Fibroblast of lung (primary cell): Measurements from ENCODE around the gene MSI2. TPM values are rescaled to one million over a fixed set of nuclear protein-coding genes. Genes with fewer than 3 reads are reported as not detected.
A peak's percentile ranks its signal among the peaks of the same experiment; 100 is the strongest.

Experiments used
- DNase-seq, 2 donors: peaks; one replicate each; pipeline versions ENCODE4 v3.0.0 to v3.0.0-alpha.2; 2010; ENCODE audit warnings: low read depth in 2 of 2
- H2AFZ ChIP-seq: 2 replicates; pipeline ENCODE4 v1.5.1; 2012; ENCODE audit warnings: low read length, control low read depth, inconsistent platforms
- H3K27ac ChIP-seq: 2 replicates; pipeline ENCODE4 v1.5.1; 2011; ENCODE audit warnings: low read length, control low read depth; ENCODE audit not compliant: insufficient read depth
- H3K27me3 ChIP-seq: 2 replicates; pipeline ENCODE4 v1.5.1; 2011; ENCODE audit warnings: mild to moderate bottlenecking, low read length; ENCODE audit not compliant: control insufficient read depth, insufficient read depth
- H3K36me3 ChIP-seq: 2 replicates; pipeline ENCODE4 v1.5.1; 2011; ENCODE audit warnings: low read length; ENCODE audit not compliant: control insufficient read depth, insufficient read depth
- H3K4me1 ChIP-seq: 2 replicates; pipeline ENCODE4 v1.5.1; 2011; ENCODE audit warnings: low read length; ENCODE audit not compliant: control insufficient read depth, insufficient read depth; ENCODE audit errors: extremely low read depth
- H3K4me2 ChIP-seq: 2 replicates; pipeline ENCODE4 v1.5.1; 2011; ENCODE audit warnings: low read length, control low read depth; ENCODE audit not compliant: insufficient read depth; ENCODE audit errors: extremely low read depth
- H3K4me3 ChIP-seq, 4 experiments: fragments of 200-600 bp in 1 of 4; sonication (generic) in 1 of 4; replicated peaks in 1 of 4; 2 replicates each; pipeline ENCODE4 v1.5.1; 2011 to 2016; ENCODE audit warnings: low read length in 4 of 4, low read depth in 3 of 4, mild to moderate bottlenecking in 3 of 4, control low read depth in 2 of 4, inconsistent platforms in 1 of 4, mixed read lengths in 1 of 4; ENCODE audit not compliant: insufficient read depth in 1 of 4; ENCODE audit errors: control extremely low read depth in 1 of 4
- H3K79me2 ChIP-seq: 2 replicates; pipeline ENCODE4 v1.5.1; 2012; ENCODE audit warnings: mild to moderate bottlenecking, low read length, inconsistent platforms; ENCODE audit not compliant: control insufficient read depth, insufficient read depth
- H3K9ac ChIP-seq: 2 replicates; pipeline ENCODE4 v1.5.1; 2011; ENCODE audit warnings: mild to moderate bottlenecking, low read length, control low read depth; ENCODE audit not compliant: insufficient read depth
- H3K9me3 ChIP-seq: 2 replicates; pipeline ENCODE4 v1.5.1; 2012; ENCODE audit warnings: low read depth, low read length; ENCODE audit not compliant: control insufficient read depth, insufficient read depth
- H4K20me1 ChIP-seq: 2 replicates; pipeline ENCODE4 v1.5.1; 2011; ENCODE audit warnings: low read length; ENCODE audit not compliant: control insufficient read depth, insufficient read depth; ENCODE audit errors: extremely low read depth
- CTCF ChIP-seq, 2 donors: IDR thresholded peaks in 1 of 2; conservative IDR thresholded peaks in 1 of 2; 1 replicate in 1 of 2; 2 replicates in 1 of 2; pipeline ENCODE4 v1.5.1; 2011 to 2012; ENCODE audit warnings: low read length in 2 of 2, control low read depth in 1 of 2, inconsistent platforms in 1 of 2, low read depth in 1 of 2, mild to moderate bottlenecking in 1 of 2
- EZH2 ChIP-seq: IDR thresholded peaks from 2 replicates; pipeline ENCODE4 v1.5.1; 2012; ENCODE audit warnings: low read length, control low read depth, mild to moderate bottlenecking; ENCODE audit errors: missing control alignments
- polyA plus RNA-seq, 2 donors: library from polyadenylated mRNA; depleted of rRNA in 1 of 2; stranded (reverse) in 1 of 2; unstranded in 1 of 2; fragments of >200 nt; gene quantifications; 2 replicates each; pipeline ENCODE4 v1.2.1, GENCODE V29; 2011 to 2012; ENCODE audit warnings: missing spikeins in 1 of 2
- total RNA-seq: library from RNA; depleted of rRNA; stranded (reverse); fragments of >200 nt; gene quantifications from 2 replicates; pipeline ENCODE4 v1.2.1, GENCODE V29; 2014

MSI2 gene
- total and polyA plus RNA-seq, 2 donors (not counting 1 experiment from before 2014, with no cell fraction given) = 6.8 to 14.2 TPM

GRCh38 chr17:57210224-57210553 lies 46.1 kb upstream of the MSI2 start:
- no peaks in the 10 kb centered on the region for H3K79me2 ChIP-seq
- no peaks in the 10 kb centered on the region for H3K27me3 ChIP-seq
- no peaks in the 10 kb centered on the region for H4K20me1 ChIP-seq
- H3K4me1 ChIP-seq = no peaks in the 10 kb centered on the region
- H3K4me2 ChIP-seq = no peak overlapping the region
- no peak overlapping the region for H3K4me3 ChIP-seq
- H3K27ac ChIP-seq = no peak overlapping the region
- DNase-seq = peak in 1 of 2 donors; percentile 35
- TF ChIP-seq CTCF (conservative IDR thresholded peaks at IDR 0.05 in 1 of 2, IDR thresholded peaks at IDR 0.05 in 1 of 2; ENCODE audit: low read depth in 1 of 2, low read length in 2 of 2) = no peak
- no peak for TF ChIP-seq EZH2
- no peak overlapping the region for H3K9ac ChIP-seq
- H3K9me3 ChIP-seq = no peaks in the 10 kb centered on the region
- H3K36me3 ChIP-seq = no peaks in the 10 kb centered on the region
- H2AFZ ChIP-seq = no peak overlapping the region

- H3K9me3 ChIP-seq = no peaks in the 10 kb centered on the region
- no peak overlapping the region for H2AFZ ChIP-seq
- peak; percentile 3 to 16 for DNase-seq
- H3K79me2 ChIP-seq = no peaks in the 10 kb centered on the region
- H3K4me2 ChIP-seq = no peak overlapping the region
- no peaks in the 10 kb centered on the region for H3K27me3 ChIP-seq
- no peaks in the 10 kb centered on the region for H4K20me1 ChIP-seq
- H3K4me3 ChIP-seq = no peak overlapping the region
- H3K9ac ChIP-seq = no peak overlapping the region
- H3K36me3 ChIP-seq = no peaks in the 10 kb centered on the region
- TF ChIP-seq CTCF (conservative IDR thresholded peaks at IDR 0.05 in 1 of 2, IDR thresholded peaks at IDR 0.05 in 1 of 2; ENCODE audit: low read depth in 1 of 2, low read length in 2 of 2) (no peak), EZH2 (no peak)
- H3K4me1 ChIP-seq = no peaks in the 10 kb centered on the region
- no peak overlapping the region for H3K27ac ChIP-seq
These were observed 45.3 kb upstream of the MSI2 start for GRCh38 chr17:57210972-57211411.

- no peak for TF ChIP-seq EZH2
- no peak for TF ChIP-seq CTCF (conservative IDR thresholded peaks at IDR 0.05 in 1 of 2, IDR thresholded peaks at IDR 0.05 in 1 of 2; ENCODE audit: low read depth in 1 of 2, low read length in 2 of 2)
- Histone ChIP-seq H3K4me2 (no peak overlapping the region), H3K27me3 (no peaks in the 10 kb centered on the region), H3K27ac (no peak overlapping the region), H3K9ac (no peak overlapping the region), H3K9me3 (no peaks in the 10 kb centered on the region), H2AFZ (no peak overlapping the region), H3K36me3 (no peaks in the 10 kb centered on the region), H3K4me3 (no peak overlapping the region), H3K79me2 (no peaks in the 10 kb centered on the region), H3K4me1 (no peaks in the 10 kb centered on the region), H4K20me1 (no peaks in the 10 kb centered on the region)
- peak; percentile 18 to 69 for DNase-seq
These were observed 44.8 kb upstream of the MSI2 start for GRCh38 chr17:57211543-57211942.
